ENCODE results near the gene OSBPL6.

- TF ChIP-seq CTCF (optimal IDR thresholded peaks at IDR 0.05 in 1 of 3, IDR thresholded peaks at IDR 0.05 in 1 of 3, conservative IDR thresholded peaks at IDR 0.05 in 1 of 3; ENCODE audit: extremely low read depth in 1 of 3, insufficient read depth in 2 of 3, low read length in 3 of 3) (no peak), EZH2 (IDR thresholded peaks at IDR 0.05; ENCODE audit: low read length) (no peak)
Measured at GRCh38 chr2:178233428-178233827, 39.1 kb downstream of the OSBPL6 start.

All from keratinocyte (primary cell).